ENCODE data around the gene ANKUB1.
A peak's percentile ranks its signal among the peaks of the same experiment; 100 is the strongest.

ANKUB1 gene

GRCh38 chr3:149752788-149753136 is 39.6 kb downstream of the ANKUB1 start:
- DNase-seq: no peak

GRCh38 chr3:149752051-149752787 is 40.1 kb downstream of the ANKUB1 start, which contains the start of gene COMMD2:
Gene COMMD2, minus strand, starts transcription at chr3:149752489. Its CDS starts 45 bp downstream, at chr3:149752444.
- peak; percentile 79 for DNase-seq

- no peak for DNase-seq
Observed at GRCh38 chr3:149751551-149751950, 40.8 kb downstream of the ANKUB1 start.

GRCh38 chr3:149744606-149745005 is 47.7 kb downstream of the ANKUB1 start:
- DNase-seq: no peak

- DNase-seq: no peak
Observed at GRCh38 chr3:149744151-149744550, 48.2 kb downstream of the ANKUB1 start.

GRCh38 chr3:149739396-149739795 is 53.0 kb downstream of the ANKUB1 start:
- DNase-seq: no peak

GRCh38 chr3:149738876-149739275 is 53.5 kb downstream of the ANKUB1 start:
- DNase-seq: no peak

GRCh38 chr3:149736953-149737205 is 55.5 kb downstream of the ANKUB1 start:
- DNase-seq: no peak

- no peak for DNase-seq
Observed at GRCh38 chr3:149736175-149736952, 56.0 kb downstream of the ANKUB1 start.

GRCh38 chr3:149732234-149732633 is 60.1 kb downstream of the ANKUB1 start:
- DNase-seq: no peak

GRCh38 chr3:149727656-149728055 is 64.7 kb downstream of the ANKUB1 start:
- no peak for DNase-seq

GRCh38 chr3:149726716-149727407 is 65.5 kb downstream of the ANKUB1 start:
- DNase-seq: no peak

- DNase-seq: no peak
Observed at GRCh38 chr3:149723781-149724180, 68.6 kb downstream of the ANKUB1 start.

- DNase-seq: no peak
Observed at GRCh38 chr3:149720918-149721317, 71.4 kb downstream of the ANKUB1 start.

GRCh38 chr3:149717391-149718056 is 74.8 kb downstream of the ANKUB1 start:
- peak; percentile 39 for DNase-seq

GRCh38 chr3:149716984-149717383 is 75.4 kb downstream of the ANKUB1 start:
- DNase-seq: no peak

- no peak for DNase-seq
Observed at GRCh38 chr3:149715247-149715646, 77.1 kb downstream of the ANKUB1 start.

GRCh38 chr3:149713730-149714654 is 78.4 kb downstream of the ANKUB1 start:
- DNase-seq: no peak
